H1 (cell line): ENCODE measurements around the gene SMARCA2. TPM values are rescaled to one million over a fixed set of nuclear protein-coding genes. Genes with fewer than 3 reads are reported as not detected.

Experiments used
- CTCF ChIA-PET: fragments of 300-600 bp; sonication (Branson Sonifier 250); formaldehyde crosslinking; loops from one replicate; lab custom pipeline; 2021; ENCODE audit not compliant: partially characterized antibody; lab: Charles Lee
- POLR2A ChIA-PET: fragments of 300-600 bp; sonication (Branson Sonifier 250); formaldehyde crosslinking; loops from one replicate; lab custom pipeline; 2021; ENCODE audit warnings: inconsistent platforms; ENCODE audit not compliant: partially characterized antibody; lab: Charles Lee
- DNase-seq, 2 experiments: peaks; one replicate each; pipeline versions ENCODE4 v3.0.0 to v3.0.0-alpha.2; 2010 to 2022; ENCODE audit warnings: low spot score in 2 of 2, low read depth in 1 of 2, mixed read lengths in 1 of 2
- FAIRE-seq: peaks from 2 replicates; lab custom pipeline; 2011; peaks lifted over from hg19 to GRCh38; lab: Jason Lieb, UNC
- H2AFZ ChIP-seq: 2 replicates; pipeline ENCODE4 v1.8.1; 2012; ENCODE audit warnings: low read length, inconsistent platforms
- H2AK5ac ChIP-seq: 2 replicates; pipeline ENCODE4 v1.6.1; 2013; ENCODE audit warnings: low read depth, low read length
- H2BK120ac ChIP-seq: replicated peaks from 2 replicates; pipeline ENCODE3; 2013; ENCODE audit warnings: low read depth, low read length, inconsistent platforms
- H2BK12ac ChIP-seq: 2 replicates; pipeline ENCODE4 v1.6.1; 2013; ENCODE audit warnings: low read depth, low read length
- H2BK15ac ChIP-seq: 2 replicates; pipeline ENCODE4 v1.6.1; 2013; ENCODE audit warnings: low read length
- H2BK20ac ChIP-seq: 2 replicates; pipeline ENCODE4 v1.6.1; 2013; ENCODE audit warnings: low read length
- H2BK5ac ChIP-seq: 2 replicates; pipeline ENCODE4 v1.6.1; 2013; ENCODE audit warnings: low read depth, low read length
- H3K14ac ChIP-seq: 2 replicates; pipeline ENCODE4 v1.6.1; 2013; ENCODE audit warnings: inconsistent platforms; ENCODE audit not compliant: insufficient read length
- H3K18ac ChIP-seq: 2 replicates; pipeline ENCODE4 v1.6.1; 2013; ENCODE audit warnings: low read length; ENCODE audit errors: extremely low read depth
- H3K23ac ChIP-seq: 2 replicates; pipeline ENCODE4 v1.6.1; 2013; ENCODE audit warnings: inconsistent platforms; ENCODE audit not compliant: insufficient read length
- H3K23me2 ChIP-seq: 2 replicates; pipeline ENCODE4 v1.6.1; 2013; ENCODE audit warnings: low read depth, low read length
- H3K27ac ChIP-seq: 2 replicates; pipeline ENCODE4 v1.6.1; 2011; ENCODE audit warnings: low read depth, low read length, inconsistent platforms
- H3K27me3 ChIP-seq, 4 experiments: replicated peaks in 1 of 4; 1 replicate in 1 of 4; 2 replicates in 3 of 4; pipeline versions ENCODE4 v1.6.1 to v1.8.1; 2011 to 2013; ENCODE audit warnings: low read length in 3 of 4, mild to moderate bottlenecking in 3 of 4, inconsistent platforms in 2 of 4, mixed read lengths in 2 of 4, moderate library complexity in 1 of 4; ENCODE audit not compliant: control insufficient read depth in 3 of 4, insufficient read depth in 3 of 4; ENCODE audit errors: extremely low read depth in 1 of 4
- H3K36me3 ChIP-seq, 4 experiments: 2 replicates each; pipeline versions ENCODE4 v1.6.1 to v1.8.1; 2011 to 2013; ENCODE audit warnings: mild to moderate bottlenecking in 4 of 4, low read length in 3 of 4, moderate library complexity in 2 of 4, control low read depth in 1 of 4, inconsistent platforms in 1 of 4; ENCODE audit not compliant: insufficient read depth in 4 of 4, control insufficient read depth in 2 of 4
- H3K4ac ChIP-seq: replicated peaks from 2 replicates; pipeline ENCODE3; 2013; ENCODE audit warnings: low read length, low read depth, mixed read lengths, inconsistent platforms; ENCODE audit not compliant: insufficient read length
- H3K4me1 ChIP-seq, 4 experiments: replicated peaks in 1 of 4; 1 replicate in 1 of 4; 2 replicates in 3 of 4; pipeline versions ENCODE4 v1.6.1 to v1.8.1; 2011 to 2013; ENCODE audit warnings: low read length in 3 of 4, inconsistent platforms in 2 of 4, mixed read lengths in 1 of 4; ENCODE audit not compliant: insufficient read depth in 4 of 4, control insufficient read depth in 3 of 4
- H3K4me2 ChIP-seq, 2 experiments: 2 replicates each; pipeline versions ENCODE4 v1.6.1 to v1.8.1; 2011 to 2013; ENCODE audit warnings: low read depth in 2 of 2, low read length in 2 of 2, control low read depth in 1 of 2, inconsistent platforms in 1 of 2, mild to moderate bottlenecking in 1 of 2; ENCODE audit not compliant: insufficient read depth in 1 of 2
- H3K4me3 ChIP-seq, 4 experiments: fragments of 200-600, 300-600 bp in 1 of 4; sonication (generic), shearing (Covaris generic), sonication (Bioruptor Twin) in 1 of 4; 2 replicates each; pipeline versions ENCODE4 v1.5.1 to v1.8.1; 2011 to 2016; ENCODE audit warnings: low read length in 4 of 4, low read depth in 3 of 4, control low read depth in 2 of 4, inconsistent platforms in 2 of 4, mild to moderate bottlenecking in 2 of 4, mixed read lengths in 1 of 4, moderate library complexity in 1 of 4; ENCODE audit not compliant: insufficient read depth in 2 of 4; ENCODE audit errors: extremely low read depth in 1 of 4
- H3K56ac ChIP-seq: replicated peaks from 2 replicates; pipeline ENCODE3; 2013; ENCODE audit warnings: low read depth, mild to moderate bottlenecking, mixed read lengths, low read length, inconsistent platforms; ENCODE audit not compliant: insufficient read length
- H3K79me1 ChIP-seq: 2 replicates; pipeline ENCODE4 v1.6.1; 2013; ENCODE audit warnings: low read depth, low read length, control low read depth
- H3K79me2 ChIP-seq, 2 experiments: 2 replicates each; pipeline versions ENCODE4 v1.6.1 to v1.8.1; 2012 to 2013; ENCODE audit warnings: low read length in 2 of 2, mild to moderate bottlenecking in 2 of 2, inconsistent platforms in 1 of 2; ENCODE audit not compliant: insufficient read depth in 2 of 2, control insufficient read depth in 1 of 2
- H3K9ac ChIP-seq, 4 experiments: replicated peaks in 1 of 4; 1 replicate in 1 of 4; 2 replicates in 3 of 4; pipeline versions ENCODE4 v1.6.1 to v1.8.1; 2011 to 2013; ENCODE audit warnings: low read depth in 3 of 4, low read length in 3 of 4, control low read depth in 2 of 4, mild to moderate bottlenecking in 2 of 4, moderate library complexity in 2 of 4, inconsistent platforms in 1 of 4; ENCODE audit errors: extremely low read depth in 1 of 4
- H3K9me3 ChIP-seq, 2 experiments: 2 replicates each; pipeline versions ENCODE4 v1.6.1 to v1.8.1; 2012 to 2013; ENCODE audit warnings: mild to moderate bottlenecking in 2 of 2, moderate library complexity in 2 of 2, control low read depth in 1 of 2, inconsistent platforms in 1 of 2, low read depth in 1 of 2, low read length in 1 of 2, mixed read lengths in 1 of 2; ENCODE audit not compliant: insufficient read depth in 2 of 2
- H4K20me1 ChIP-seq, 2 experiments: replicated peaks in 1 of 2; 2 replicates each; pipeline versions ENCODE3 to v1.8.1; 2011 to 2013; ENCODE audit warnings: inconsistent platforms in 2 of 2, low read length in 2 of 2, mild to moderate bottlenecking in 1 of 2; ENCODE audit not compliant: insufficient read depth in 2 of 2, control insufficient read depth in 1 of 2
- H4K5ac ChIP-seq: 2 replicates; pipeline ENCODE4 v1.6.1; 2013; ENCODE audit warnings: low read length, low read depth, mixed read lengths, inconsistent platforms; ENCODE audit not compliant: insufficient read length
- H4K8ac ChIP-seq: 2 replicates; pipeline ENCODE4 v1.8.0; 2013; ENCODE audit warnings: mild to moderate bottlenecking, moderate library complexity, low read length, inconsistent platforms; ENCODE audit not compliant: insufficient read depth; ENCODE audit errors: extremely low read depth
- H4K91ac ChIP-seq: replicated peaks from 2 replicates; pipeline ENCODE3; 2013; ENCODE audit warnings: low read length, mixed read lengths, inconsistent platforms; ENCODE audit not compliant: insufficient read length
- BCL11A ChIP-seq, 2 experiments: IDR thresholded peaks; one replicate each; pipeline ENCODE4 v1.6.1; 2011; ENCODE audit warnings: low read depth in 2 of 2, low read length in 2 of 2, mild to moderate bottlenecking in 2 of 2
- CREB1 ChIP-seq: IDR thresholded peaks from 2 replicates; pipeline ENCODE4 v1.6.1; 2012; ENCODE audit warnings: inconsistent platforms
- CTBP2 ChIP-seq: IDR thresholded peaks from 2 replicates; pipeline ENCODE4 v1.7.0; 2011; ENCODE audit warnings: borderline replicate concordance, mild to moderate bottlenecking, moderate library complexity, mixed read lengths, low read length; ENCODE audit not compliant: insufficient read depth, insufficient read length
- KDM4A ChIP-seq: IDR thresholded peaks from one replicate; pipeline ENCODE4 v1.7.1; 2012; ENCODE audit warnings: low read depth, mild to moderate bottlenecking, moderate library complexity, low read length, inconsistent platforms; ENCODE audit not compliant: severe bottlenecking
- KDM5A ChIP-seq: fragments of 200-600 bp; IDR thresholded peaks from 2 replicates; pipeline ENCODE4 v1.7.1; 2012; ENCODE audit warnings: mild to moderate bottlenecking, low read length, inconsistent platforms, mixed read lengths
- MAFK ChIP-seq: IDR thresholded peaks from 2 replicates; pipeline ENCODE4 v1.6.1; 2012; ENCODE audit warnings: low read depth, mild to moderate bottlenecking, improper control_type of control experiment, low read length
- SUZ12 ChIP-seq: fragments of 200-600 bp; sonication (generic); IDR thresholded peaks from 2 replicates; pipeline ENCODE4 v1.6.1; 2012; ENCODE audit warnings: mild to moderate bottlenecking, inconsistent platforms, low read length, moderate library complexity, mixed read lengths
- TEAD4 ChIP-seq: IDR thresholded peaks from 2 replicates; pipeline ENCODE4 v1.6.1; 2012; ENCODE audit warnings: low read depth, low read length, inconsistent platforms, mixed read lengths
- WGBS, 2 experiments: shearing (Covaris generic) in 1 of 2; methylation state at CpG; one replicate each; pipeline versions ENCODE4 v1.1.6 to v1.1.7; 2013 to 2015; ENCODE audit warnings: low lambda C conversion rate in 2 of 2, mixed read lengths in 2 of 2, inconsistent platforms in 1 of 2, low coverage in 1 of 2, missing lambda C conversion rate in 1 of 2; ENCODE audit not compliant: insufficient replicate concordance in 2 of 2, insufficient coverage in 1 of 2, insufficient read length in 1 of 2; ENCODE audit errors: extremely low coverage in 1 of 2, missing lambda C conversion rate in 1 of 2; 5-methylcytosine and 5-hydroxymethylcytosine counted together
- polyA plus RNA-seq, 7 experiments: library from polyadenylated mRNA; depleted of rRNA in 3 of 7; stranded (reverse) in 5 of 7; unstranded in 2 of 7; fragments of >200 nt in 5 of 7; fragments of 200-250 nt in 2 of 7; gene quantifications; 1 replicate in 5 of 7; 2 replicates in 1 of 7; 4 replicates in 1 of 7; pipeline versions ENCODE4 v1.2.1 to v1.2.3, GENCODE V29; 2011 to 2013; ENCODE audit warnings: missing spikeins in 2 of 7, mixed read lengths in 2 of 7
- total RNA-seq: library from RNA; stranded (reverse); fragmentation: NEBNext Ultra II Directional; extraction: Animal tissue kit (Norgen Biotek cat#: 25700); gene quantifications from 2 replicates; pipeline ENCODE4 v1.2.1, GENCODE V29; 2021

The SMARCA2 gene
- total and polyA plus RNA-seq, 2 of the 8 experiments (the other 6 are each of a cell fraction or from before 2014, with no cell fraction given), result 6.3 to 21.7 TPM

DNA sequence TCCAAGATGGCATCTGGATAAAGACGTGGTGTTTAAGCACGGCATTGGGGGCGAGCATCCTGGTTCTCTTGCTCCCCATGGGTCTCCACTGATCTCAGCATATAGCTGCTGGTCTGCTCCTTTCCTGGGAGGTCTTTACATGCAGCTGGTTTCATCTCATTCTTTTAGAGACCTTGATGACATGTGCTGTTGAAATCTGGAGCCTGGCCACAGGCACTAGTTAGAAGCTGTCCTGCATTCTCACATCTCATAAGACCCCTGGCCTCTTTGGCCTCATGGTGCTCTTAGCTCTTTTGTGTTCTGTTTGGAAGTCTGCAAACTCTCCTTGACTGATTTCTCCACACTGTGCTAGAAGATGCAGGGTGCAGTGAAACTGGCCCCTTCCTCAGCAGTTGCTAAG is 113.0 kb downstream of the SMARCA2 start:
- no peak overlapping the region for H3K27ac ChIP-seq
- no peak overlapping the region for H3K18ac ChIP-seq
- no peak for FAIRE-seq
- H4K5ac ChIP-seq, result no peak overlapping the region
- H2BK15ac ChIP-seq, result no peak overlapping the region
- H3K14ac ChIP-seq, result no peak overlapping the region
- H2BK12ac ChIP-seq, result no peak overlapping the region
- H4K91ac ChIP-seq, result no peak overlapping the region
- ChIA-PET CTCF (interaction anchor here (0.7 to 2.2 kb wide), 4 partner anchors 12 to 138 kb away, joined by 3 to 15 read pairs (median 4); no protein-coding TSS in a partner anchor), POLR2A (interaction anchor here (0.9 kb wide), 1 partner anchor 716 kb away, joined by 3 read pairs; the partner anchor contains the start of gene PUM3)
- H3K23ac ChIP-seq, result no peak overlapping the region
- H2BK120ac ChIP-seq, result no peak overlapping the region
- no peak overlapping the region for H2BK20ac ChIP-seq
- H3K27me3 ChIP-seq, result no peaks in the 10 kb centered on the region
- no peak overlapping the region for H3K4me2 ChIP-seq
- no peak overlapping the region for H4K8ac ChIP-seq
- H3K4ac ChIP-seq, result no peak overlapping the region
- H3K9me3 ChIP-seq, result no peaks in the 10 kb centered on the region
- no peak overlapping the region for H2AK5ac ChIP-seq
- H3K4me1 ChIP-seq, result no peaks in the 10 kb centered on the region
- H4K20me1 ChIP-seq, result no peaks in the 10 kb centered on the region
- H3K36me3 ChIP-seq, result no peaks in the 10 kb centered on the region
- 49% methylated on average over 3 of the region's 3 CpGs; no CpG with 5 or more reads in 1 of the 2 experiments for WGBS, 2 experiments
- H3K56ac ChIP-seq, result no peak overlapping the region
- no peaks in the 10 kb centered on the region for H3K23me2 ChIP-seq
- no peaks in the 10 kb centered on the region for H3K79me2 ChIP-seq
- no peak overlapping the region for H3K4me3 ChIP-seq
- no peak for DNase-seq
- H3K9ac ChIP-seq, result no peak overlapping the region
- no peak overlapping the region for H2BK5ac ChIP-seq
- H2AFZ ChIP-seq, result no peak overlapping the region
- H3K79me1 ChIP-seq, result no peaks in the 10 kb centered on the region
- no peak for TF ChIP-seq CTBP2
- no peak for TF ChIP-seq SUZ12
- TF ChIP-seq TEAD4, result no peak
- TF ChIP-seq CREB1, result no peak
- no peak for TF ChIP-seq KDM5A
- TF ChIP-seq KDM4A, result no peak
- no peak for TF ChIP-seq BCL11A (IDR thresholded peaks at IDR 0.05; ENCODE audit: low read depth in 2 of 2, low read length in 2 of 2)
- no peak for TF ChIP-seq MAFK
